ENCODE data around the gene AMOTL1.

Gene AMOTL1

GRCh38 chr11:94825481-94825880 is 57.3 kb downstream of the AMOTL1 start:
- TF ChIP-seq ZFX (IDR thresholded peaks at IDR 0.05; ENCODE audit: borderline replicate concordance) (no peak), CTCF (IDR thresholded peaks at IDR 0.05) (no peak)
- H3K27ac ChIP-seq: no peak overlapping the region

- no peak overlapping the region for H3K27ac ChIP-seq
- TF ChIP-seq ZFX (IDR thresholded peaks at IDR 0.05; ENCODE audit: borderline replicate concordance) (no peak), CTCF (IDR thresholded peaks at IDR 0.05) (no peak)
Measured at GRCh38 chr11:94826415-94826814, 58.3 kb downstream of the AMOTL1 start.

GRCh38 chr11:94828088-94828487 is 59.9 kb downstream of the AMOTL1 start:
- H3K27ac ChIP-seq: no peak overlapping the region
- TF ChIP-seq CTCF (IDR thresholded peaks at IDR 0.05): no peak
- no peak for TF ChIP-seq ZFX (IDR thresholded peaks at IDR 0.05; ENCODE audit: borderline replicate concordance)

- TF ChIP-seq CTCF (IDR thresholded peaks at IDR 0.05) (no peak), ZFX (IDR thresholded peaks at IDR 0.05; ENCODE audit: borderline replicate concordance) (no peak)
- no peak overlapping the region for H3K27ac ChIP-seq
Measured at GRCh38 chr11:94830722-94831510, 62.8 kb downstream of the AMOTL1 start.

GRCh38 chr11:94831529-94831928 is 63.4 kb downstream of the AMOTL1 start:
- H3K27ac ChIP-seq: no peak overlapping the region
- TF ChIP-seq CTCF (IDR thresholded peaks at IDR 0.05) (no peak), ZFX (IDR thresholded peaks at IDR 0.05; ENCODE audit: borderline replicate concordance) (no peak)

GRCh38 chr11:94832604-94833235 is 64.6 kb downstream of the AMOTL1 start:
- TF ChIP-seq ZFX (IDR thresholded peaks at IDR 0.05; ENCODE audit: borderline replicate concordance): no peak
- TF ChIP-seq CTCF (IDR thresholded peaks at IDR 0.05): no peak
- peak overlapping the region; percentile 71 for H3K27ac ChIP-seq
